HEK293T (cell line): ENCODE measurements around the gene ADH7.

Experiments
- FOXK2 ChIP-seq: fragments of 450-650 bp; IDR thresholded peaks from 2 replicates; pipeline ENCODE4 v1.6.1; 2016; ENCODE audit warnings: mild to moderate bottlenecking
- FOXM1 ChIP-seq: fragments of 450-650 bp; IDR thresholded peaks from 2 replicates; pipeline ENCODE4 v1.6.1; 2017; ENCODE audit warnings: mild to moderate bottlenecking, borderline replicate concordance
- HDGF ChIP-seq: fragments of 450-650 bp; IDR thresholded peaks from 2 replicates; pipeline ENCODE4 v1.6.1; 2017; ENCODE audit warnings: antibody characterized with exemption, borderline replicate concordance
- L3MBTL2 ChIP-seq: fragments of 450-650 bp; conservative IDR thresholded peaks from 2 replicates; pipeline ENCODE4 v1.6.1; 2016; ENCODE audit warnings: mild to moderate bottlenecking
- NFRKB ChIP-seq: fragments of 450-650 bp; IDR thresholded peaks from 2 replicates; pipeline ENCODE4 v1.6.1; 2016; ENCODE audit warnings: mild to moderate bottlenecking, moderate library complexity
- SP1 ChIP-seq: fragments of 450-650 bp; IDR thresholded peaks from 2 replicates; pipeline ENCODE4 v1.6.1; 2017
- TARDBP ChIP-seq: fragments of 450-650 bp; IDR thresholded peaks from 2 replicates; pipeline ENCODE4 v1.6.1; 2016

GRCh38 chr4:99389606-99390005 lies 45.5 kb downstream of the ADH7 start:
- TF ChIP-seq NFRKB (no peak), L3MBTL2 (no peak), FOXM1 (no peak), SP1 (no peak), FOXK2 (no peak), TARDBP (no peak), HDGF (no peak)
